ENCODE measurements around the gene RASEF.

DNA sequence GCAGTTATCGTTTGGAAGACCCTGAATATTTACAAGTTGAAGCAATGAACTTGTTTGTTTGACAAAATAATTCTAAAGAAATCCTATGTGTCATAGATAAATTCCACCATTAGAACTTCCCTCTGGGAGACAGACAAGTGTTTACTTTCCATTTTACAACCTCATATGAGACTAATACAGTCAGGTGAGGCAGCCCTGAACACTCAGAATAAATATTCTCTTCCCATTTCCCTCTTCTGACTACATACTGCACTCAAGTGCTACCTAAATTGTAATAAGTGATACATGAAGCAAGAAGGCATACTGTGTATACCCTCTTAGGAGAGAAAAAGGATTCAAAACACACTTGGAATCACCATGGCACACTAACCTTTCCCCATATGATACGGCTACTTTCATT lies 6.8 kb downstream of the RASEF start:
- TF ChIP-seq, protein P1, sequence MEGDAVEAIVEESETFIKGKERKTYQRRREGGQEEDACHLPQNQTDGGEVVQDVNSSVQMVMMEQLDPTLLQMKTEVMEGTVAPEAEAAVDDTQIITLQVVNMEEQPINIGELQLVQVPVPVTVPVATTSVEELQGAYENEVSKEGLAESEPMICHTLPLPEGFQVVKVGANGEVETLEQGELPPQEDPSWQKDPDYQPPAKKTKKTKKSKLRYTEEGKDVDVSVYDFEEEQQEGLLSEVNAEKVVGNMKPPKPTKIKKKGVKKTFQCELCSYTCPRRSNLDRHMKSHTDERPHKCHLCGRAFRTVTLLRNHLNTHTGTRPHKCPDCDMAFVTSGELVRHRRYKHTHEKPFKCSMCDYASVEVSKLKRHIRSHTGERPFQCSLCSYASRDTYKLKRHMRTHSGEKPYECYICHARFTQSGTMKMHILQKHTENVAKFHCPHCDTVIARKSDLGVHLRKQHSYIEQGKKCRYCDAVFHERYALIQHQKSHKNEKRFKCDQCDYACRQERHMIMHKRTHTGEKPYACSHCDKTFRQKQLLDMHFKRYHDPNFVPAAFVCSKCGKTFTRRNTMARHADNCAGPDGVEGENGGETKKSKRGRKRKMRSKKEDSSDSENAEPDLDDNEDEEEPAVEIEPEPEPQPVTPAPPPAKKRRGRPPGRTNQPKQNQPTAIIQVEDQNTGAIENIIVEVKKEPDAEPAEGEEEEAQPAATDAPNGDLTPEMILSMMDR (IDR thresholded peaks at IDR 0.05): no peak
- TF ChIP-seq POLR2A (IDR thresholded peaks at IDR 0.05): no peak
- TF ChIP-seq POLR2AphosphoS5 (IDR thresholded peaks at IDR 0.05): no peak

Data from stomach (tissue), 4 donors.